H9 (cell line): ENCODE data around the gene MKX. TPM values are rescaled to one million over a fixed set of nuclear protein-coding genes. Genes with fewer than 3 reads are reported as not detected.

Experiments used
- DNase-seq: peaks from one replicate; pipeline ENCODE4 v3.0.0-alpha.2; 2017
- H2AFZ ChIP-seq: one replicate; pipeline ENCODE4 v1.6.1; 2013; ENCODE audit warnings: mild to moderate bottlenecking, low read length, control low read depth, moderate library complexity
- H2AK5ac ChIP-seq: 2 replicates; pipeline ENCODE4 v1.6.1; 2013; ENCODE audit warnings: low read length, control low read depth, mixed read lengths; ENCODE audit not compliant: insufficient read length
- H2BK120ac ChIP-seq: one replicate; pipeline ENCODE4 v1.6.1; 2013; ENCODE audit warnings: low read depth, mild to moderate bottlenecking, low read length, control low read depth, inconsistent platforms; ENCODE audit not compliant: poor library complexity, severe bottlenecking
- H2BK12ac ChIP-seq: 2 replicates; pipeline ENCODE4 v1.6.1; 2013; ENCODE audit warnings: low read length, control low read depth, mixed read lengths, low read depth; ENCODE audit not compliant: insufficient read length
- H2BK15ac ChIP-seq: 2 replicates; pipeline ENCODE4 v1.6.1; 2013; ENCODE audit warnings: low read depth, low read length, control low read depth
- H2BK20ac ChIP-seq: one replicate; pipeline ENCODE4 v1.6.1; 2013; ENCODE audit warnings: low read depth, mild to moderate bottlenecking, low read length, control low read depth, inconsistent platforms; ENCODE audit not compliant: poor library complexity, severe bottlenecking
- H2BK5ac ChIP-seq: 2 replicates; pipeline ENCODE4 v1.6.1; 2013; ENCODE audit warnings: low read length, control low read depth, mixed read lengths; ENCODE audit not compliant: insufficient read length
- H3K14ac ChIP-seq: 2 replicates; pipeline ENCODE4 v1.6.1; 2013; ENCODE audit warnings: low read length, control low read depth; ENCODE audit not compliant: insufficient read depth
- H3K18ac ChIP-seq: 2 replicates; pipeline ENCODE4 v1.6.1; 2013; ENCODE audit warnings: low read depth, mild to moderate bottlenecking, mixed read lengths, low read length, control low read depth; ENCODE audit not compliant: insufficient read length
- H3K23ac ChIP-seq: 2 replicates; pipeline ENCODE4 v1.6.1; 2013; ENCODE audit warnings: low read length, control low read depth, mixed read lengths, low read depth; ENCODE audit not compliant: insufficient read length
- H3K23me2 ChIP-seq: 2 replicates; pipeline ENCODE4 v1.6.1; 2013; ENCODE audit warnings: low read depth, mild to moderate bottlenecking, mixed read lengths, low read length, control low read depth; ENCODE audit not compliant: insufficient read length, poor library complexity, severe bottlenecking
- H3K27ac ChIP-seq: 2 replicates; pipeline ENCODE4 v1.5.1; 2013; ENCODE audit warnings: low read length, control low read depth, mixed read lengths, low read depth; ENCODE audit not compliant: insufficient read length
- H3K27me3 ChIP-seq: 2 replicates; pipeline ENCODE4 v1.6.1; 2013; ENCODE audit warnings: low read length, control low read depth, inconsistent platforms; ENCODE audit not compliant: insufficient read depth
- H3K4ac ChIP-seq: 2 replicates; pipeline ENCODE4 v1.6.1; 2013; ENCODE audit warnings: low read depth, mild to moderate bottlenecking, control low read depth, inconsistent platforms, low read length, moderate library complexity
- H3K4me1 ChIP-seq: 2 replicates; pipeline ENCODE4 v1.6.1; 2013; ENCODE audit warnings: low read length, control low read depth, inconsistent platforms; ENCODE audit not compliant: insufficient read depth
- H3K4me2 ChIP-seq: 2 replicates; pipeline ENCODE4 v1.6.1; 2013; ENCODE audit warnings: low read length, control low read depth, mixed read lengths; ENCODE audit not compliant: insufficient read length, insufficient read depth
- H3K56ac ChIP-seq: 2 replicates; pipeline ENCODE4 v1.6.1; 2013; ENCODE audit warnings: low read depth, mild to moderate bottlenecking, mixed read lengths, low read length, control low read depth; ENCODE audit not compliant: insufficient read length
- H3K79me1 ChIP-seq: 2 replicates; pipeline ENCODE4 v1.6.1; 2013; ENCODE audit warnings: low read depth, mild to moderate bottlenecking, moderate library complexity, low read length, control low read depth, inconsistent platforms; ENCODE audit not compliant: insufficient read depth, poor library complexity, severe bottlenecking
- H3K79me2 ChIP-seq: 2 replicates; pipeline ENCODE4 v1.6.1; 2013; ENCODE audit warnings: low read length, control low read depth, inconsistent platforms; ENCODE audit not compliant: insufficient read depth
- H3K9ac ChIP-seq: 2 replicates; pipeline ENCODE4 v1.6.1; 2013; ENCODE audit warnings: low read length, control low read depth, mixed read lengths; ENCODE audit not compliant: insufficient read length; ENCODE audit errors: extremely low read depth
- H3K9me3 ChIP-seq: one replicate; pipeline ENCODE4 v1.6.1; 2013; ENCODE audit warnings: low read depth, low read length, inconsistent platforms; ENCODE audit not compliant: control insufficient read depth
- H3T11ph ChIP-seq: one replicate; pipeline ENCODE4 v1.6.1; 2013; ENCODE audit warnings: mild to moderate bottlenecking, low read length, control low read depth, inconsistent platforms
- H4K20me1 ChIP-seq: one replicate; pipeline ENCODE4 v1.6.1; 2013; ENCODE audit not compliant: control insufficient read depth, insufficient read length, insufficient read depth
- H4K5ac ChIP-seq: 2 replicates; pipeline ENCODE4 v1.6.1; 2013; ENCODE audit warnings: low read depth, mild to moderate bottlenecking, mixed read lengths, low read length, control low read depth; ENCODE audit not compliant: insufficient read length
- H4K8ac ChIP-seq: replicated peaks from 2 replicates; pipeline ENCODE4 v1.6.1; 2013; ENCODE audit warnings: low read length, control low read depth, mixed read lengths, low read depth; ENCODE audit not compliant: insufficient read length
- H4K91ac ChIP-seq: 2 replicates; pipeline ENCODE4 v1.6.1; 2013; ENCODE audit warnings: low read depth, mild to moderate bottlenecking, moderate library complexity, mixed read lengths, low read length, control low read depth; ENCODE audit not compliant: insufficient read length
- H3K27ac Mint-ChIP-seq, 3 experiments: 2 replicates in 2 of 3; 3 replicates in 1 of 3; pipeline ENCODE4 v1.8.0; 2020 to 2021; ENCODE audit warnings: mixed read lengths in 3 of 3, mild to moderate bottlenecking in 1 of 3, moderate library complexity in 1 of 3
- H3K27me3 Mint-ChIP-seq: 2 replicates; pipeline ENCODE4 v1.8.0; 2021; ENCODE audit warnings: low read depth, mild to moderate bottlenecking, moderate library complexity, mixed read lengths
- H3K36me3 Mint-ChIP-seq, 3 experiments: 2 replicates in 2 of 3; 3 replicates in 1 of 3; pipeline ENCODE4 v1.8.0; 2020 to 2021; ENCODE audit warnings: low read depth in 3 of 3, mixed read lengths in 3 of 3; ENCODE audit not compliant: insufficient read depth in 1 of 3
- H3K4me1 Mint-ChIP-seq, 2 experiments: 2 replicates each; pipeline ENCODE4 v1.8.0; 2020; ENCODE audit warnings: mixed read lengths in 2 of 2
- H3K4me3 Mint-ChIP-seq, 2 experiments: 2 replicates in 1 of 2; 3 replicates in 1 of 2; pipeline ENCODE4 v1.8.0; 2020 to 2021; ENCODE audit warnings: mild to moderate bottlenecking in 2 of 2, mixed read lengths in 2 of 2, moderate library complexity in 1 of 2
- H3K9me3 Mint-ChIP-seq, 2 experiments: 2 replicates in 1 of 2; 3 replicates in 1 of 2; pipeline ENCODE4 v1.8.0; 2020; ENCODE audit warnings: mild to moderate bottlenecking in 2 of 2, mixed read lengths in 2 of 2, moderate library complexity in 1 of 2
- WGBS: extraction: QIAGEN DNeasy Blood & Tissue Kit; methylation state at CpG from one replicate; pipeline ENCODE4 v1.1.7; 2013; ENCODE audit warnings: missing lambda C conversion rate, low lambda C conversion rate, mixed read lengths; ENCODE audit not compliant: insufficient read length; ENCODE audit errors: extremely low coverage; 5-methylcytosine and 5-hydroxymethylcytosine counted together
- total RNA-seq: library from RNA; stranded (reverse); gene quantifications from 2 replicates; pipeline ENCODE4 v1.2.1, GENCODE V29; 2021
- TF ChIP-seq, protein P1 (sequence below): fragments of 200-600 bp; sonication (generic); conservative IDR thresholded peaks from 3 replicates; pipeline ENCODE4 v1.8.0; 2021; ENCODE audit warnings: antibody characterized with exemption, mild to moderate bottlenecking

MKX gene
- total RNA-seq, 1 experiment from 2014 or later, result 0.46 TPM

DNA sequence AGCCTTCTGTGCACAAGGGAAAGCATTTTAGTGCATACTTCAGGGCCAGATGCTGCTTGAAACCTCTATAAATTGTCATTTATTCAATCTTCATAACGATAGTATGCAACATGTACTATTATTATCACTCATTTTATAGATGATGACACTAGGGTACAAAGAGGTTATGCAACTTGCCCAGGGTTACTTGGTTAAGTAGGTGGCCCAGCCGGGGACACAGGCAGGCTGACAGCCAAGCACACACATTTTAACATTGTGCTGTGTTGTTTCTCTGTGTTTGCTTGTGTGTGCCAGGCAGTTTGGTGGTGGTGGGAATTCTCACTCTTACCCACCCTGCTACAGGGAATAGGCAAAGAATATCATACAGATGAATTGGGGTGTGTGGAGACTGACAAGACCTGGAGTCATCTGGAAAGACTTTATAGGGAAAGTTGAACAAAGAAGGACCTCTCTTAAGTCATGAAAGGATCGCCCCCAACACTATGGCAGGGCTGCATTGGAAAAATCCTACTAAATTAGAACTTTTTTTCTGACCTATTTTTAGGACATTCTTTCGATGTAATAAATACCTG lies 98.9 kb downstream of the MKX start:
- H3K27me3 Mint-ChIP-seq, result peaks cover 2% of the 10 kb centered on the region
- no peak overlapping the region for H3K27ac Mint-ChIP-seq

More for the DNA sequence above, 98.9 kb downstream of the MKX start:
- no peak for DNase-seq
- Histone ChIP-seq H4K91ac (no peak overlapping the region), H2AFZ (no peak overlapping the region), H3K23ac (no peak overlapping the region), H2AK5ac (no peak overlapping the region), H4K5ac (no peak overlapping the region), H3T11ph (no peak overlapping the region), H3K56ac (no peak overlapping the region), H4K20me1 (no peaks in the 10 kb centered on the region), H2BK12ac (no peak overlapping the region), H2BK20ac (no peak overlapping the region), H3K23me2 (no peaks in the 10 kb centered on the region), H3K9me3 (no peaks in the 10 kb centered on the region), H3K9ac (no peak overlapping the region), H2BK15ac (no peak overlapping the region), H3K27ac (no peak overlapping the region), H3K14ac (no peak overlapping the region), H3K4me1 (no peaks in the 10 kb centered on the region), H3K18ac (no peak overlapping the region), H3K79me2 (no peaks in the 10 kb centered on the region), H4K8ac (no peak overlapping the region), H3K27me3 (no peaks in the 10 kb centered on the region), H2BK5ac (no peak overlapping the region), H2BK120ac (no peak overlapping the region), H3K4ac (no peak overlapping the region), H3K79me1 (no peaks in the 10 kb centered on the region), H3K4me2 (no peak overlapping the region)
- H3K4me1 Mint-ChIP-seq, result peaks cover 0 to 3% of the 10 kb centered on the region in 2 experiments; a peak in 2 of 4 replicates
- no peak overlapping the region for H3K4me3 Mint-ChIP-seq
- H3K9me3 Mint-ChIP-seq, result no peaks in the 10 kb centered on the region
- TF ChIP-seq, protein P1, sequence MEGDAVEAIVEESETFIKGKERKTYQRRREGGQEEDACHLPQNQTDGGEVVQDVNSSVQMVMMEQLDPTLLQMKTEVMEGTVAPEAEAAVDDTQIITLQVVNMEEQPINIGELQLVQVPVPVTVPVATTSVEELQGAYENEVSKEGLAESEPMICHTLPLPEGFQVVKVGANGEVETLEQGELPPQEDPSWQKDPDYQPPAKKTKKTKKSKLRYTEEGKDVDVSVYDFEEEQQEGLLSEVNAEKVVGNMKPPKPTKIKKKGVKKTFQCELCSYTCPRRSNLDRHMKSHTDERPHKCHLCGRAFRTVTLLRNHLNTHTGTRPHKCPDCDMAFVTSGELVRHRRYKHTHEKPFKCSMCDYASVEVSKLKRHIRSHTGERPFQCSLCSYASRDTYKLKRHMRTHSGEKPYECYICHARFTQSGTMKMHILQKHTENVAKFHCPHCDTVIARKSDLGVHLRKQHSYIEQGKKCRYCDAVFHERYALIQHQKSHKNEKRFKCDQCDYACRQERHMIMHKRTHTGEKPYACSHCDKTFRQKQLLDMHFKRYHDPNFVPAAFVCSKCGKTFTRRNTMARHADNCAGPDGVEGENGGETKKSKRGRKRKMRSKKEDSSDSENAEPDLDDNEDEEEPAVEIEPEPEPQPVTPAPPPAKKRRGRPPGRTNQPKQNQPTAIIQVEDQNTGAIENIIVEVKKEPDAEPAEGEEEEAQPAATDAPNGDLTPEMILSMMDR, result no peak
- no peaks in the 10 kb centered on the region for H3K36me3 Mint-ChIP-seq
- WGBS, result no CpG with 5 or more reads among the region's 4 CpGs
